Activated CD8-positive, alpha-beta memory T cell treated with anti-CD3 and anti-CD28 coated beads for 48 hours (primary cell): ENCODE measurements around the gene PDE4A.

Source experiments
- DNase-seq, 3 experiments: peaks; one replicate each; pipeline ENCODE4 v3.0.0-alpha.2; 2020; ENCODE audit warnings: low read depth in 2 of 3, low spot score in 2 of 3

The PDE4A gene

GRCh38 chr19:10510301-10510802 is 90.0 kb downstream of the PDE4A start:
- DNase-seq, result peak in 2 of 3 experiments; percentile 40 to 51

GRCh38 chr19:10513223-10513622 is 92.9 kb downstream of the PDE4A start:
- no peak for DNase-seq

GRCh38 chr19:10514211-10515145 is 94.1 kb downstream of the PDE4A start:
- DNase-seq, result no peak

GRCh38 chr19:10516064-10516385 is 95.7 kb downstream of the PDE4A start:
- no peak for DNase-seq

- no peak for DNase-seq
These were observed 96.4 kb downstream of the PDE4A start for GRCh38 chr19:10516671-10517286.

GRCh38 chr19:10517361-10517759 is 97.0 kb downstream of the PDE4A start, which contains the start of gene S1PR5:
S1PR5 (minus strand) TSS chr19:10517447; CDS start chr19:10515011, 2,436 bp downstream.
- DNase-seq, result no peak

GRCh38 chr19:10517760-10518443 is 97.6 kb downstream of the PDE4A start:
- no peak for DNase-seq

- DNase-seq, result no peak
These were observed 98.4 kb downstream of the PDE4A start for GRCh38 chr19:10518444-10519361.
